ENCODE data around the gene F7.

- TF ChIP-seq EZH2 (IDR thresholded peaks at IDR 0.05) (no peak), POLR2AphosphoS5 (IDR thresholded peaks at IDR 0.05; ENCODE audit: borderline replicate concordance, low read depth, low read length) (no peak), FOXP2 (optimal IDR thresholded peaks at IDR 0.05; ENCODE audit: control extremely low read depth, extremely low read length, insufficient read depth) (no peak)
These were observed 40.8 kb upstream of the F7 start for GRCh38 chr13:113064534-113065405.
